Caco-2 (cell line): ENCODE data around the gene ZBTB14. TPM values are rescaled to one million over a fixed set of nuclear protein-coding genes. Genes with fewer than 3 reads are reported as not detected.

ENCODE experiments used
- BruUV-seq: library from RNA; stranded (reverse); fragments of 400-500 nt; replicated peaks from 2 replicates; lab custom pipeline; 2021; lab: Mats Ljungman, UMichigan
- CTCF ChIA-PET: fragments of 300-600 bp; sonication (Branson Sonifier 250); formaldehyde crosslinking; loops from one replicate; lab custom pipeline; 2022; ENCODE audit warnings: antibody characterized with exemption; lab: Charles Lee
- POLR2A ChIA-PET: fragments of 300-600 bp; sonication (Branson Sonifier 250); formaldehyde crosslinking; loops from one replicate; lab custom pipeline; 2022; ENCODE audit warnings: antibody characterized with exemption; lab: Charles Lee
- DNase-seq, 2 experiments: peaks; one replicate each; pipeline versions ENCODE4 v3.0.0 to v3.0.0-alpha.2; 2020 to 2022
- H3K27me3 ChIP-seq: replicated peaks from 2 replicates; pipeline ENCODE4 v1.6.0; 2011; ENCODE audit warnings: low read length; ENCODE audit not compliant: control insufficient read depth, insufficient read depth
- H3K36me3 ChIP-seq: 2 replicates; pipeline ENCODE4 v1.5.1; 2011; ENCODE audit warnings: low read length; ENCODE audit not compliant: control insufficient read depth, insufficient read depth
- H3K4me1 ChIP-seq: fragments of 250-450 bp; sonication (Bioruptor Pico); 2 replicates; pipeline ENCODE4 v1.5.1; 2020; ENCODE audit warnings: mild to moderate bottlenecking
- H3K4me3 ChIP-seq: 2 replicates; pipeline ENCODE4 v1.5.1; 2011; ENCODE audit warnings: low read depth, mild to moderate bottlenecking, control low read depth, low read length
- H3K9me3 ChIP-seq: fragments of 250-450 bp; sonication (Bioruptor Pico); 2 replicates; pipeline ENCODE4 v1.5.1; 2020; ENCODE audit warnings: mild to moderate bottlenecking, moderate library complexity
- H3K27ac Mint-ChIP-seq: one replicate; pipeline ENCODE4 v1.8.0; 2022; ENCODE audit warnings: mixed read lengths; ENCODE audit not compliant: unreplicated experiment
- H3K27me3 Mint-ChIP-seq: one replicate; pipeline ENCODE4 v1.8.0; 2022; ENCODE audit warnings: mixed read lengths; ENCODE audit not compliant: insufficient read depth, unreplicated experiment
- H3K36me3 Mint-ChIP-seq: one replicate; pipeline ENCODE4 v1.8.0; 2022; ENCODE audit warnings: mild to moderate bottlenecking, mixed read lengths; ENCODE audit not compliant: insufficient read depth, unreplicated experiment
- H3K4me1 Mint-ChIP-seq: one replicate; pipeline ENCODE4 v1.8.0; 2022; ENCODE audit warnings: low read depth, mixed read lengths; ENCODE audit not compliant: unreplicated experiment
- H3K4me3 Mint-ChIP-seq: one replicate; pipeline ENCODE4 v1.8.0; 2022; ENCODE audit warnings: mild to moderate bottlenecking, moderate library complexity, mixed read lengths; ENCODE audit not compliant: unreplicated experiment
- H3K9me3 Mint-ChIP-seq: one replicate; pipeline ENCODE4 v1.8.0; 2022; ENCODE audit warnings: mixed read lengths; ENCODE audit not compliant: unreplicated experiment
- intact Hi-C: fragments of 100-400 bp; cut with micrococcal nuclease; formaldehyde crosslinking; loops from one replicate; pipeline ENCODE4 v1.10.0; 2022; ENCODE audit not compliant: unreplicated experiment
- total RNA-seq: library from RNA; stranded (reverse); gene quantifications from 2 replicates; pipeline ENCODE4 v1.2.3, GENCODE V29; 2022
- TF ChIP-seq, protein P1 (sequence below), 2 experiments: fragments of 200-600 bp in 1 of 2; IDR thresholded peaks; 1 replicate in 1 of 2; 2 replicates in 1 of 2; pipeline versions ENCODE4 v1.5.1 to v1.8.0; 2011 to 2022; ENCODE audit warnings: antibody characterized with exemption in 1 of 2, control low read depth in 1 of 2, inconsistent platforms in 1 of 2, low read depth in 1 of 2, low read length in 1 of 2, mild to moderate bottlenecking in 1 of 2, moderate library complexity in 1 of 2; ENCODE audit not compliant: insufficient read depth in 1 of 2, severe bottlenecking in 1 of 2, unreplicated experiment in 1 of 2

The ZBTB14 gene
- total RNA-seq, 1 experiment from 2014 or later, result 14.7 TPM

DNA sequence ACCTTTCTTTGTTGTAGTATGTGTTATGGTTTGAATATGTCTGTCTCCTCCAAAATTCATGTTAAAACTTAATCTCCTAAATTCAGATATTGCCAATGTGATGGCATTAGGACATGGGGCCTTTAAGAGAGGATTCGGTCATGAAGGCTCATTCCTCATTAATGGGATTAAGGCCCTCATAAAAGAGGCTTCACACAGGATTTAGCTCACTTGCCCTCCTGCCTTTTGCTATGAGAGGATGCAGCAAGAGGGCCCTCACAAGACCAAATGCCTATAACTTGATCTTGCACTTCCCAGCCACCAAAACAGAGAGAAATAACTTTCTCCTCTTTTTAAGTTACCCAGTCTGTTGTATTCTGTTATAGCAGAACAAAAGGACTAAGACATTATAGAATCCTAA lies 19.7 kb downstream of the ZBTB14 start:
- no peak for DNase-seq
- H3K27me3 ChIP-seq, result no peaks in the 10 kb centered on the region
- no peak overlapping the region for H3K4me3 ChIP-seq
- POLR2A ChIA-PET, result no interaction called here
- Mint-ChIP-seq H3K27me3 (no peaks in the 10 kb centered on the region), H3K27ac (no peak overlapping the region), H3K4me1 (no peaks in the 10 kb centered on the region), H3K4me3 (no peak overlapping the region), H3K9me3 (no peaks in the 10 kb centered on the region), H3K36me3 (no peaks in the 10 kb centered on the region)
- H3K36me3 ChIP-seq, result no peaks in the 10 kb centered on the region
- CTCF ChIA-PET, result no interaction called here
- no peaks in the 10 kb centered on the region for H3K9me3 ChIP-seq
- TF ChIP-seq, protein P1, sequence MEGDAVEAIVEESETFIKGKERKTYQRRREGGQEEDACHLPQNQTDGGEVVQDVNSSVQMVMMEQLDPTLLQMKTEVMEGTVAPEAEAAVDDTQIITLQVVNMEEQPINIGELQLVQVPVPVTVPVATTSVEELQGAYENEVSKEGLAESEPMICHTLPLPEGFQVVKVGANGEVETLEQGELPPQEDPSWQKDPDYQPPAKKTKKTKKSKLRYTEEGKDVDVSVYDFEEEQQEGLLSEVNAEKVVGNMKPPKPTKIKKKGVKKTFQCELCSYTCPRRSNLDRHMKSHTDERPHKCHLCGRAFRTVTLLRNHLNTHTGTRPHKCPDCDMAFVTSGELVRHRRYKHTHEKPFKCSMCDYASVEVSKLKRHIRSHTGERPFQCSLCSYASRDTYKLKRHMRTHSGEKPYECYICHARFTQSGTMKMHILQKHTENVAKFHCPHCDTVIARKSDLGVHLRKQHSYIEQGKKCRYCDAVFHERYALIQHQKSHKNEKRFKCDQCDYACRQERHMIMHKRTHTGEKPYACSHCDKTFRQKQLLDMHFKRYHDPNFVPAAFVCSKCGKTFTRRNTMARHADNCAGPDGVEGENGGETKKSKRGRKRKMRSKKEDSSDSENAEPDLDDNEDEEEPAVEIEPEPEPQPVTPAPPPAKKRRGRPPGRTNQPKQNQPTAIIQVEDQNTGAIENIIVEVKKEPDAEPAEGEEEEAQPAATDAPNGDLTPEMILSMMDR (IDR thresholded peaks at IDR 0.05; ENCODE audit: insufficient read depth in 1 of 2, low read depth in 1 of 2, low read length in 1 of 2, severe bottlenecking in 1 of 2, unreplicated experiment in 1 of 2), result no peak
- intact Hi-C loops, result no loop called here
- H3K4me1 ChIP-seq, result no peaks in the 10 kb centered on the region
- BruUV-seq, result no TSS peak

DNA sequence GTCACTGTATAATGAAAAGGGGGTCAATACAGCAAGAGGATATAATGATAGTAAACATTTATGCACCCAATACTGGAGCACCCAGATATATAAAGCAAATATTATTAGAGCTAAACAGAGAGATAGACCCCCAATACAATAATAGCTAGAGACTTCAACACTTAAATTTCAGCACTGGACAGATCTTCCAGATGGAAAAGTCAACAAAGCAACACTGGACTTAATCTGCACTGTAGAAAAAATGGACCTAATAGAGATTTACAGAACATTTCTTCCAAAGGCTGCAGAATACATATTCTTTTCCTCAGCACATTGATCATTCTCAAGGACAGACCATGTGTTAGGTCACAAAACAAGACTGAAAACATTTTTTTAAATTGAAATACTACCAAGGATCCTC lies 26.7 kb downstream of the ZBTB14 start:
- ChIA-PET POLR2A (no interaction called here), CTCF (no interaction called here)
- Histone ChIP-seq H3K4me3 (no peak overlapping the region), H3K9me3 (no peaks in the 10 kb centered on the region), H3K36me3 (no peaks in the 10 kb centered on the region), H3K4me1 (no peaks in the 10 kb centered on the region), H3K27me3 (no peaks in the 10 kb centered on the region)
- intact Hi-C loops, result no loop called here
- no peaks in the 10 kb centered on the region for H3K4me1 Mint-ChIP-seq
- H3K27me3 Mint-ChIP-seq, result peaks cover under 1% of the 10 kb centered on the region
- no TSS peak for BruUV-seq
- no peak overlapping the region for H3K4me3 Mint-ChIP-seq
- peaks cover 40% of the 10 kb centered on the region for H3K9me3 Mint-ChIP-seq
- no peak overlapping the region for H3K27ac Mint-ChIP-seq
- TF ChIP-seq, protein P1 (IDR thresholded peaks at IDR 0.05; ENCODE audit: insufficient read depth in 1 of 2, low read depth in 1 of 2, low read length in 1 of 2, severe bottlenecking in 1 of 2, unreplicated experiment in 1 of 2), result no peak
- H3K36me3 Mint-ChIP-seq, result no peaks in the 10 kb centered on the region
- no peak for DNase-seq

DNA sequence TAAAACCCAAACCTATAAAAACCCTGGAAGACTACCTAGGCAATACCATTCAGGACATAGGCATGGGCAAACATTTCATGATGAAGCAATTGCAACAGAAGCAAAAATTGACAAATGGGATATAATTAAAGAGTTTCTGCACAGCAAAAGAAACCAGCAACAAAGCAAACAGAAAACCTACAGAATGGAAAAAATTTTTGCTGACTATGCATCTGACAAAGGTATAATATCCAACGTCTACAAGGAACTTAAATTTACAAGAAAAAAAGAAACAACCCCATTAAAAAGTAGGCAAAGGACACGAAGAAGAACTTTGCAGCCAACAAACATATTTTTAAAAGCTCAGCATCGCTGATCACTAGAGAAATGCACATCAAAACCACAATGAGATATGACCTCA lies 28.8 kb downstream of the ZBTB14 start:
- Mint-ChIP-seq H3K36me3 (no peaks in the 10 kb centered on the region), H3K4me1 (no peaks in the 10 kb centered on the region), H3K27me3 (peaks cover 4% of the 10 kb centered on the region), H3K4me3 (no peak overlapping the region), H3K27ac (no peak overlapping the region), H3K9me3 (peaks cover 51% of the 10 kb centered on the region)
- intact Hi-C loops, result no loop called here
- TF ChIP-seq, protein P1 (IDR thresholded peaks at IDR 0.05; ENCODE audit: insufficient read depth in 1 of 2, low read depth in 1 of 2, low read length in 1 of 2, severe bottlenecking in 1 of 2, unreplicated experiment in 1 of 2), result no peak
- ChIA-PET CTCF (no interaction called here), POLR2A (no interaction called here)
- no peak for DNase-seq
- Histone ChIP-seq H3K27me3 (no peaks in the 10 kb centered on the region), H3K4me1 (no peaks in the 10 kb centered on the region), H3K9me3 (no peaks in the 10 kb centered on the region), H3K4me3 (no peak overlapping the region), H3K36me3 (no peaks in the 10 kb centered on the region)
- no TSS peak for BruUV-seq
